ENCODE results near the gene PDE9A.
"Not testable (repeated sequence)": the region's sequence is repeated elsewhere in the genome, so short reads cannot be mapped to it uniquely, and the experiment has no call there.

Gene PDE9A

DNA sequence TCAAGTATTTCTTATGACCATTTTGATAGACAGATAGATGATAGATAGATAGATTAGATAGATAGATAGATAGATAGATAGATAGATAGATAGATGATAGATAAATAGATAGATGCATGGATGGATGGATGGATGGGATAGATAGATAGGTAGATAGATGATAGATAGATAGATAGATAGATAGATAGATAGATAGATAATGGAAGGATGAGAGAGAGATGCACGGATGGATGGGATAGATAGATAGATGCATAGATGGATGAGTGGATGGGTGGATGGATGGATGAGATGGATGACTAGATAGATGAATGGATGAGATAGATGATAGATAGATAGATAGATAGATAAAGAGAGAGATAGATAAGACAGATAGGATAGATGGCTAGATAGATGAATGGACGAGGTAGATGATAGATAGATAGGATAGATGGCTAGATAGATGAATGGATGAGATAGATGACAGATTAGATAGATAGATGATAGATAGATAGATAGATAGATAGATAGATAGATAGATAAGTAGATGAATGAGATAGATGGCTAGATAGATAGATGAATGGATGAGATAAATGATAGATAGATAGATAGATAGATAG lies 24.9 kb upstream of the PDE9A start:
- H3K4me3 Mint-ChIP-seq; H3K9me3 Mint-ChIP-seq; H3K27me3 Mint-ChIP-seq; H3K4me1 Mint-ChIP-seq; H3K27ac Mint-ChIP-seq (ENCODE audit: low read depth); DNase-seq (ENCODE audit: low spot score in 2 of 2); H3K36me3 Mint-ChIP-seq (ENCODE audit: insufficient read depth); ATAC-seq (replicated peaks; ENCODE audit: extremely low read depth, poor library complexity, severe bottlenecking): not testable (repeated sequence)

DNA sequence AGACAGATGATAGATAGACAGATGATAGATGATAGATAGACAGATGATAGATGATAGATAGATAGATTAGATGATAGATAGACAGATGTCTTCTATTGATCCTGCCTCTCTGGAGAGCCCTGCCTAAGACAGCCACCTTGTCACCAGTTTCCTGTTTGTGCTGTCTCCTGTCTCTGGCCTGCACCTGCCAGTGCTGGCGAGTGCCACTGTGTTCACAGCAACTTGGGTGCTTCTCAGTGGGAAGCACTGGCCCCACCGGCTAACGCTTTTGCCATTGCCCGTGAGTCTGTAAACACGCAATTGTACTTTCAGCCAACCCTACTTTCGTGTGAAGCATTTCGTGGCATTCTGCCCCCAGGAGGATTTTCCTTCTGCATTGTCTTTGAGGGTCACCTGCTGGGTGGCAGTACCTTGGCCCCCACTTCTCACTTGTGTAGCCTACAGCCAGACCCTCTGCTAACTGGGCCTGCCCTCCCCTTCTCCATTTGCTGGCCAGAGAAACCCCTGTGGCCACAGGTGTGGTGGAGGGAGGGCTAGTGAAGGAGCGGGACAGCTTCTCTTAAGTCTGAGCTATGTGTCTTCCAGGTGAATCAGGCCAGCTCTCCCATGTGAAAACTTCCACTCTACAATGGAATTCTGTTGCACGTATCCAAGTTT lies 23.4 kb upstream of the PDE9A start:
- Mint-ChIP-seq H3K4me1 (no peaks in the 10 kb centered on the region), H3K27me3 (no peaks in the 10 kb centered on the region), H3K27ac (ENCODE audit: low read depth) (no peak overlapping the region), H3K36me3 (ENCODE audit: insufficient read depth) (peaks cover 1% of the 10 kb centered on the region), H3K4me3 (no peak overlapping the region), H3K9me3 (no peaks in the 10 kb centered on the region)
- ATAC-seq (replicated peaks; ENCODE audit: extremely low read depth, poor library complexity, severe bottlenecking) (no peak), DNase-seq (ENCODE audit: low spot score in 2 of 2) (no peak)

DNA sequence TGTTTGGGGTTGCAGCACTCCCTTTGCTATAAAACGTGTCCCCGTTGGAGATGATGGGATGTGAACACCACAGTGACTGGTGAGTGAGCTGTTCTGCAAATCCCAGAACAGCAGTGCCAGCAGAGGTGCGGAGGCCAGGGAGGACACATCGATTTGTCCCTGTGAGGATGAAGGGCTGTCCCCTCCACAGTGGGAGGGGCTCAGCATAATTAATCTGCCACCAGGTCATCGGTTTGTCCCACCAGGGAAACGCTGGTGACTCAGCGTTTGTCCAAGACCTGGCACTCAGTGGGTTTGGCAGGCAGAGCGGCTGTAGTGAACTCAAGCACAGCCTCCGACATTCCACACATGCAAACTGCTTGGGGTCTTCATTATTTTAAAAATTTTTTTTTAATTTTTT lies 22.8 kb upstream of the PDE9A start:
- peaks cover 1% of the 10 kb centered on the region for H3K36me3 Mint-ChIP-seq (ENCODE audit: insufficient read depth)

DNA sequence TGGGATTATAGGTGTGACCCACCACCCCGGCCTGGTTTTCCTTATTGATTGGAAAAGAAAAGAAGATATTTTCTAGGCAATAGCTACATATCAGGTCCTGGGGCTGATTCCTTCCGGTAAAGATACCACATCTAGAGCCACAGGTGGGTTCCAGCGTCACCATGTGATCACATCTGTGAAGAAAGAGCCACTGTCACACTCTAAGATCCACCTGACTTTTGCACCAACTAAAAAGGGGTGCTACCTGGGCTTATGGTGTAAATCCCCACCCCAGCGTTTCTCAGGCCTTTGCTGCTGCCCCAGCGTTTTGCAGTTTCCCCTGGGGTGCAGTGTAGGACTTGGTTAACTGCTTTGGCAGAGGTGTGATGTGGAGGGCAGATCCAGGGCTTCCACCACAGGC lies 22.3 kb upstream of the PDE9A start:
- ATAC-seq (replicated peaks; ENCODE audit: extremely low read depth, poor library complexity, severe bottlenecking) (peak; percentile 24), DNase-seq (ENCODE audit: low spot score in 2 of 2) (no peak)
- Mint-ChIP-seq H3K4me1 (no peaks in the 10 kb centered on the region), H3K27ac (ENCODE audit: low read depth) (no peak overlapping the region), H3K9me3 (no peaks in the 10 kb centered on the region), H3K4me3 (no peak overlapping the region), H3K36me3 (ENCODE audit: insufficient read depth) (peaks cover 1% of the 10 kb centered on the region), H3K27me3 (no peaks in the 10 kb centered on the region)

More for the DNA sequence above, 22.8 kb upstream of the PDE9A start:
- H3K9me3 Mint-ChIP-seq = no peaks in the 10 kb centered on the region
- H3K27me3 Mint-ChIP-seq = no peaks in the 10 kb centered on the region
- DNase-seq (ENCODE audit: low spot score in 2 of 2) (no peak), ATAC-seq (replicated peaks; ENCODE audit: extremely low read depth, poor library complexity, severe bottlenecking) (no peak)
- H3K27ac Mint-ChIP-seq (ENCODE audit: low read depth) = no peak overlapping the region
- H3K4me1 Mint-ChIP-seq = no peaks in the 10 kb centered on the region
- no peak overlapping the region for H3K4me3 Mint-ChIP-seq

DNA sequence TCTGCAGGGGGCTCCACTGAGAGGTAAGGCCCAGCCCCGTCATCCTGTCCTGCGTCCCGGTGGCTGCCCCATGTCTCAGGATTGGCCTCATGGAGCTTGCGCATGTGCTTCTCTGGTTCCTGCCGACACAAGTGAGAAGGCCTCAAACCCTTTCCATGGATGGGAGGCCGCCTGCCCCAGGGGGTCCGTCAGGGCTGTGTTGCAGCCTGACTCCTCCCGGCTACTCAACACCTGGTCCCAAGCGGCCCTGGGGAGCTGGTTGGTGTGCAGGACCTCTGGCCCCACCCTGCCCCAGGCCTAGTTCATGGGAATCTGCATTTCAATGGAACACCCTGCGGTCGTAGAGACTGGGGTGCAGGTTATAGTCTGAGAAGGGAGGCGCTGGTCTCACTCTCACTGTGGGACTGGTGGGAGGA lies 21.1 kb upstream of the PDE9A start:
- Mint-ChIP-seq H3K4me3 (no peak overlapping the region), H3K36me3 (ENCODE audit: insufficient read depth) (no peaks in the 10 kb centered on the region), H3K27ac (ENCODE audit: low read depth) (no peak overlapping the region), H3K4me1 (no peaks in the 10 kb centered on the region), H3K27me3 (no peaks in the 10 kb centered on the region), H3K9me3 (no peaks in the 10 kb centered on the region)
- DNase-seq (ENCODE audit: low spot score in 2 of 2) (no peak), ATAC-seq (replicated peaks; ENCODE audit: extremely low read depth, poor library complexity, severe bottlenecking) (no peak)

DNA sequence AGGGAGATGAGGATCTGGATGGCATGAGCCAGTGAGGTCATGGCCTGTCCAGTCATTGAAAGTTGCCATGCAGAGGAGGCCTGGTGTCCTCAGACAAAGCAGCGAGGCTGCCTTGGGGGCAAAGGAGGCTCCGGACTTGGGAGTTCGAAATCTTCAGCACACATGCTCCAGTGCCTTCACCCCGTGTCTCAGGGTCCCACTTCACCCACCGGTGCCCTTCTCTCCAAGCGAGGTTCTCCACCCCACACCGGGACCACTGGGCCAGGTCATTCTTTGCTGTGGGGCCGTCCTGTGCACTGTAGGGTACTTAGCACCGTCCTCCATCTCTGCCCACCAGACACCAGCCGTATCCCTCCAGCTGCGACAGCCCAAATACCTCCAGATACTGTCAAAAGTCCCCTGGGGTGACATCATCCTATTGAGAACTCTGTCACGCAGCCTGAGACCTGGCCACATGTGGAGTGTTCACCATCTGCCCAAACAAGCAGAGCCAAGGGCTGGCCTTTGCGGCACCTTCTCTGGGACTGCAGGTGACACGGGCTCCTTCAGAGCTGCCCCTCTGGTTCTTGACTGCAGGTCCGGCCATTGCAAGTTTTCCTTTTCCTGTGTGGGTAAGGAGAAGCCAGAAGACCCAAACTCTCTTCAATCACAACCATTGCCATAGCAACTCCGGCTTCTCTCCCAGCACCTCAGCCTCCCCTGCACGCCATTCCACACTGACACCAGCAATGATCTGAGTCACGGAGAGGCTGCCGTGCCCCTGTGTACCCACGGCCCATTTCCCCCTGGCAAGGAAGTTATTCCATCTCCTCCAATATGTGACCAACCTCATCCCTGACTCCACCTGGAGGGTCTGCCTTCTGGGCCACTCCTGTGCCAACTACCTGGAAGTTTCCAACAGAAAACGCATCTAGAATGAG lies 20.4 kb upstream of the PDE9A start:
- Mint-ChIP-seq H3K9me3 (no peaks in the 10 kb centered on the region), H3K4me1 (no peaks in the 10 kb centered on the region), H3K36me3 (ENCODE audit: insufficient read depth) (no peaks in the 10 kb centered on the region), H3K4me3 (no peak overlapping the region), H3K27ac (ENCODE audit: low read depth) (no peak overlapping the region), H3K27me3 (no peaks in the 10 kb centered on the region)
- no peak for DNase-seq (ENCODE audit: low spot score in 2 of 2)
- ATAC-seq (replicated peaks; ENCODE audit: extremely low read depth, poor library complexity, severe bottlenecking) = no peak

DNA sequence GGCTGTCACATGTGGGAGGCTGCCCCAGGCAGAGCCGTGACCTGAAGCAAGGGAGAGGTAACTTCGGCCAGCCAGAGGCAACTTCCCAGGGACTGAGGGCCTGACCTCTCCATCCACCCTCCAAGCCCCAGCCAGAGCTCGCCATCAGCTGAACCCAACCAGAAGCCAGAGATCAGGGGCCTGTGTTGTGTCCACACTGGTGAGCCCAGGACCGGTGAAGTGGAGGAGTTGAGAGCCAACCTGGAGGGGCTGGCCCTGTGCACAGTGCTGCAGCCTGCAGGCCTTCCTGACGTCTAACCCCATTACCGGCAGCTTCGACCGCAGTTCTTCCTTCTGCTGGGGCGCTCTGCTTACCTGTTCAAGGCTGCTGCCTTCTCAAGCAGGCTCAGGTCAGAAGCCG lies 19.6 kb upstream of the PDE9A start:
- H3K27me3 Mint-ChIP-seq = no peaks in the 10 kb centered on the region

DNA sequence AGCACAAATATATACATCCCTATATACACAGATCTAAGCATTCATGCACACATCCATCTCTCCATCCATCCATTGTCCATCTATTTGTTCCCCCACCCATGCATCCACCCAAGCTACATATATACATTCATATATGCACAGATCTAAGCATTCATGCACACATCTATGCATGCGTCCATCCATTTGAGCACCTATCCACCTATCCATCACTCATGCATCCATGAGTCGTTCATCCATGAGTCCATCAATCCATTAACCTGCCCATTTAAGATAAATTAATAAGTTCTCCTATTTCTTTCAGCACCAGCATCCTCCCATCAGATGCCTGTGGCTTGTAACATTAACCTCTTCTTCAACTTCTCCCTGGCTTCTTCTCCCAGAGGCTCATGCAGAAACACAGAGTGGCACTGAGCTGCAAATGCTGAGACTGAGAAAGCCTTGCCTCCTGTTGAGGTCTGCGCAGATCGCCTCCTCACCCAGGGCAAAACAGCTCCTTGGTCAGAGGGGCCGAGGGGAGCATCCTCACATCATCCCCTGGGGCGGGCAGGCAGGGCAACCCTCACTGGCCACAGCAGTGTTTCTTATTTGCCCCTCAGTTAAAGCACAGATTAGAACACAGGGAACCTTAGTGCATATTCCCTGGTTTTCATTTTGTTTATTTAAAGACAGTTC lies 17.4 kb upstream of the PDE9A start:
- Mint-ChIP-seq H3K27me3 (no peaks in the 10 kb centered on the region), H3K27ac (ENCODE audit: low read depth) (no peak overlapping the region), H3K4me3 (no peak overlapping the region), H3K36me3 (ENCODE audit: insufficient read depth) (no peaks in the 10 kb centered on the region), H3K9me3 (no peaks in the 10 kb centered on the region), H3K4me1 (no peaks in the 10 kb centered on the region)
- DNase-seq (ENCODE audit: low spot score in 2 of 2) (no peak), ATAC-seq (replicated peaks; ENCODE audit: extremely low read depth, poor library complexity, severe bottlenecking) (no peak)

More for the DNA sequence above, 19.6 kb upstream of the PDE9A start:
- no peaks in the 10 kb centered on the region for H3K4me1 Mint-ChIP-seq
- no peak overlapping the region for H3K4me3 Mint-ChIP-seq
- H3K36me3 Mint-ChIP-seq (ENCODE audit: insufficient read depth) = no peaks in the 10 kb centered on the region
- no peaks in the 10 kb centered on the region for H3K9me3 Mint-ChIP-seq
- ATAC-seq (replicated peaks; ENCODE audit: extremely low read depth, poor library complexity, severe bottlenecking) = no peak
- no peak for DNase-seq (ENCODE audit: low spot score in 2 of 2)
- no peak overlapping the region for H3K27ac Mint-ChIP-seq (ENCODE audit: low read depth)

DNA sequence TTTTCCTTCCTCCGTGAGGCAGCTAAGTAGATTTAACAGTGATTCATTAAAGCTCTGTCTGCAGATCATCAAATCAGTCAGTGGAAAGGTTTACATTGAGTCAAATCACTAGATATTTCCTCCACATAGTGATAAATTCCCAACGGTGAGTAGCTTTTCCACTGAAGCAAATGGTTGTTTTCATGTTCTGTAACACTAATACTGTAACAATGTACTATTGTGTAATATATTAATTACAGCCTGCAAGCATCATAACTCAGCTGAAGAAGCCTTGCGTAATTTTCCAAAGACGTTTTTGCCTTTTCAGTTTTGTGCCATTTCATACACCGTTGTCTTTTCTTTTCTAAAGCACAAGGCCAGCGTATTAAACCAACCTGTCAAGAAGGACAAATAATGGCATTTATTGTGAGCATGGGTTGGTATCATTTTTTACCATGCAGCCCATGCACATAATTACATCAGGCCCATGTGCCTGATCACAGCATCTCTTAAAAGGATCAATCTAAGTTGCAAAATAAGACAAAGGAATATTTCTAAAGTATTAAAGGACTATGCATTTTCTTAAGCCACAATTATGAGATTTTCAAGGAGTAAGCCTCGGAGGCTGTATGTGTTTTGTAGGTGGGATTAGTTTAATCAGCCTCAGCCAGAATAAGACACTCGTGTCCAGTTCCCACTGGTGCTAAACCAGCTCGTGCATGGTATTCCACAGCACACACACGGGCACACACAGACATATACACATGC lies 16.7 kb upstream of the PDE9A start:
- DNase-seq (ENCODE audit: low spot score in 2 of 2) (no peak), ATAC-seq (replicated peaks; ENCODE audit: extremely low read depth, poor library complexity, severe bottlenecking) (no peak)
- H3K27me3 Mint-ChIP-seq = peaks cover 6% of the 10 kb centered on the region
- no peaks in the 10 kb centered on the region for H3K4me1 Mint-ChIP-seq
- H3K4me3 Mint-ChIP-seq = no peak overlapping the region
- H3K27ac Mint-ChIP-seq (ENCODE audit: low read depth) = no peak overlapping the region
- no peaks in the 10 kb centered on the region for H3K9me3 Mint-ChIP-seq
- H3K36me3 Mint-ChIP-seq (ENCODE audit: insufficient read depth) = no peaks in the 10 kb centered on the region

DNA sequence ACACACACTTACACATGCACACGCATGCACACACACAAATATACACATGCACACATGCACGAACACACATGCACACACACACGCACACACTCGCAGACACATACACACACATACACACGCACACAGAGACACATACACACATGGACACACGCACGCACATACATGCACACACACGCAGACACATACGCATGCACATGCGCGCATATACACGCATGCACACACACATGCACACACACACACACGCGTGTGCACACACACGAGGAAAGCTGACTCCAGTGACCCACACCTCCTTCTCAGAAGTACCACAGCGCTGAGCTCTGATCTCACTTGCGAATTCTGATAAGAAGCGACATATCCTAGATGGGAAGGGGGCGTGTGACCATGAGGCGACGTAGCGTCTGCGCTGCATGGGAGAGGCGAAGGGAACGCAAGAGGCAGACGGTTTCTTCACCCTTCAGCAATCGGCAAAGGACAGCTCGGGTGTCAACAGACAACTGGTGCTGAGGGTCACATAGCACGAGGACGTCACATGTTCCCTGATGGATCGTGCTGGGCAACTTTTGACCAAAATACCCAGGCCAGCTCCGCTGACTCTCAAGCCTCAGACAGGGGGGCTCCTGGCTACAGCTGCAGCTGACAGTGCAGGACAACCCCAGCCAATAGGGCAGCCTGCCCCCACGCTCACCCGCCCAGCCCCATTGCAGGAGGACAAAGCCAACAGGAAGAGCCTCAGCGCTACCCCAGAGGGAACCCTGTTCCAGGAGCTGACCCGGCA lies 16.0 kb upstream of the PDE9A start:
- Mint-ChIP-seq H3K27ac (ENCODE audit: low read depth) (no peak overlapping the region), H3K27me3 (peaks cover 13% of the 10 kb centered on the region), H3K4me1 (no peaks in the 10 kb centered on the region), H3K36me3 (ENCODE audit: insufficient read depth) (no peaks in the 10 kb centered on the region), H3K9me3 (no peaks in the 10 kb centered on the region), H3K4me3 (no peak overlapping the region)
- DNase-seq (ENCODE audit: low spot score in 2 of 2) = no peak
- no peak for ATAC-seq (replicated peaks; ENCODE audit: extremely low read depth, poor library complexity, severe bottlenecking)

DNA sequence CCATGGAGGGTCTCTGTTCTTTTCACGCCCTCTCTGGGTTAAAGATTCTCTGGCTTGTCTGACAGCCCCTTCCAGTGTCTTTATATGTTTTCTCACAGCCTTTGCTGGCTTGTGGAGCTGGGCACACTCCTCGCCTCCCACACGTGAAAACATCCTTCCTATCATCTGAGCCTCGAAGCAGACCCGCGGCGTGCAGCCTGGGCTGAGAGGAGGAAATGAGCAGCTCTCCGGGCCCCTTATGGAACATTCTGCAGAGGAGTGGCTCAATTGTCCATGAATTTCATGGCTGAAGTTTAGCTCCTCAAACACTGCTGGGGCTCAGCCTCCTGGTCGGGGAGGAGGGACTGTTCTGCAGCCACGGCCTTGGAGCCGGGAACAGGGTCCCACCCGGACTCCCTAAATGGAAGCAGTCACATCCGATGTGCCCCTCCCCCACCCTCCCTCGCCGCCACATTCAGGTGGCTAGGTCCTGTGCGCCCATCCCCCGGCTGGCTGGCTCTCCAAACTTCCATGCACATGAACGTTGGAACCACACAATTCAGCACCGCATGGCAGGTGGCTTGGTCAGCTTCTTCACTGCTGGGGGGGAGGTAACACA lies 15.1 kb upstream of the PDE9A start:
- H3K9me3 Mint-ChIP-seq = no peaks in the 10 kb centered on the region
- H3K27ac Mint-ChIP-seq (ENCODE audit: low read depth) = no peak overlapping the region
- ATAC-seq (replicated peaks; ENCODE audit: extremely low read depth, poor library complexity, severe bottlenecking) (no peak), DNase-seq (ENCODE audit: low spot score in 2 of 2) (no peak)
- peaks cover 20% of the 10 kb centered on the region for H3K27me3 Mint-ChIP-seq
- H3K4me3 Mint-ChIP-seq = no peak overlapping the region
- no peaks in the 10 kb centered on the region for H3K4me1 Mint-ChIP-seq
- no peaks in the 10 kb centered on the region for H3K36me3 Mint-ChIP-seq (ENCODE audit: insufficient read depth)
